ENCODE results near the gene ERGIC3.

GRCh38 chr20:35579196-35579595 lies 37.3 kb downstream of the ERGIC3 start:
- TF ChIP-seq EP300 (IDR thresholded peaks at IDR 0.05) (no peak), POLR2A (IDR thresholded peaks at IDR 0.05) (no peak)
- TF ChIP-seq, protein P1, sequence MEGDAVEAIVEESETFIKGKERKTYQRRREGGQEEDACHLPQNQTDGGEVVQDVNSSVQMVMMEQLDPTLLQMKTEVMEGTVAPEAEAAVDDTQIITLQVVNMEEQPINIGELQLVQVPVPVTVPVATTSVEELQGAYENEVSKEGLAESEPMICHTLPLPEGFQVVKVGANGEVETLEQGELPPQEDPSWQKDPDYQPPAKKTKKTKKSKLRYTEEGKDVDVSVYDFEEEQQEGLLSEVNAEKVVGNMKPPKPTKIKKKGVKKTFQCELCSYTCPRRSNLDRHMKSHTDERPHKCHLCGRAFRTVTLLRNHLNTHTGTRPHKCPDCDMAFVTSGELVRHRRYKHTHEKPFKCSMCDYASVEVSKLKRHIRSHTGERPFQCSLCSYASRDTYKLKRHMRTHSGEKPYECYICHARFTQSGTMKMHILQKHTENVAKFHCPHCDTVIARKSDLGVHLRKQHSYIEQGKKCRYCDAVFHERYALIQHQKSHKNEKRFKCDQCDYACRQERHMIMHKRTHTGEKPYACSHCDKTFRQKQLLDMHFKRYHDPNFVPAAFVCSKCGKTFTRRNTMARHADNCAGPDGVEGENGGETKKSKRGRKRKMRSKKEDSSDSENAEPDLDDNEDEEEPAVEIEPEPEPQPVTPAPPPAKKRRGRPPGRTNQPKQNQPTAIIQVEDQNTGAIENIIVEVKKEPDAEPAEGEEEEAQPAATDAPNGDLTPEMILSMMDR (IDR thresholded peaks at IDR 0.05): no peak
